Measurements from ENCODE around the gene KCNA10. TPM values are rescaled to one million over a fixed set of nuclear protein-coding genes. Genes with fewer than 3 reads are reported as not detected.

Gene KCNA10
- total RNA-seq, 1 experiment from 2014 or later, result not detected

DNA sequence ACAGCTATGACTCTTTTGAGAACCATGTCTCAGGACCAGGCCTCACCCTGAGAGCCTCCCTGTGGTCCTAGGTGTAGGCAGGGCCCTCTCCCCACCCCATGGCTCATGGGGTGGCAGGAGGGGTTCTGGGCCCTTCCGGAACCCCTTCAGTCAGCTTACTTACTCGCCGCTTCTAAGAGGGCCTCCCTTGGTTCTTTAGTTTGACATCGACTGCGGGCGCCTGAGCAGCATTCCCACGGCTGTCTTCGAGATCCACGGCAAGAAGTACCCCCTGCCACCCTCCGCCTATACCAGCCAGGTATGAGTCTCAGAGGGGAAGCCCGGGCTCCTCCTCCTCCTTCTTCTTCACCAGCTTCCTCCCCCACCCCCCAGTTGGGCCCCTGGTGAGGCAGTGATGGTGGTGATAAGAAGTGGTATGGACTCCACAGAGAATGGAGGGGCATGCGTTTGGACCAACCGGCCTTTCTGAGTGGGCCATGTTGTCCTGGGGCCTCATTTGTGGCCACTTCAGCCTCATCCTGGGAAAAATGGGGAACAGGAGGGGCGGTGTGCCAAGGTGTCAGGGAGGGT is 28.9 kb downstream of the KCNA10 start:
- Histone ChIP-seq H3K9me3 (ENCODE audit: control insufficient read depth in 1 of 2, insufficient read depth in 1 of 2, low read depth in 1 of 2, low read length in 2 of 2) (no peaks in the 10 kb centered on the region), H3K4me1 (ENCODE audit: control insufficient read depth in 1 of 2, insufficient read depth in 2 of 2, low read length in 2 of 2) (no peaks in the 10 kb centered on the region; a peak in 1 of 4 replicates), H4K20me1 (ENCODE audit: insufficient read depth) (no peaks in the 10 kb centered on the region), H2AFZ (ENCODE audit: low read depth, low read length, poor library complexity, severe bottlenecking) (no peak overlapping the region), H3K9me2 (ENCODE audit: insufficient read depth) (no peaks in the 10 kb centered on the region), H3K4me3 (replicated peaks in 1 of 2; ENCODE audit: low read depth in 1 of 2, low read length in 2 of 2) (no peak overlapping the region), H3K9ac (ENCODE audit: low read length) (no peak overlapping the region), H3K27me3 (ENCODE audit: insufficient read depth, low read length) (no peaks in the 10 kb centered on the region), H3K27ac (ENCODE audit: low read depth, low read length) (no peak overlapping the region), H3K4me2 (ENCODE audit: low read length) (no peak overlapping the region), H3K79me2 (ENCODE audit: insufficient read depth, low read length) (no peaks in the 10 kb centered on the region), H3K36me3 (ENCODE audit: control insufficient read depth in 1 of 2, insufficient read depth in 2 of 2, low read length in 2 of 2) (no peaks in the 10 kb centered on the region)
- CTCF ChIA-PET, result no interaction called here
- POLR2A ChIA-PET, result no interaction called here
- no peak for DNase-seq (ENCODE audit: low read depth, low spot score)
- intact Hi-C loops (cut with micrococcal nuclease), result no loop called here
- RAD21 ChIA-PET (ENCODE audit: low non-redundant PET in 1 of 2, low total read pairs in 2 of 2, uncharacterized antibody in 2 of 2, unreplicated experiment in 2 of 2), result no interaction called here
- no TSS peak for BruUV-seq (replicated peaks)
- ATAC-seq, result no peak
- TF ChIP-seq ZNF274 (IDR thresholded peaks at IDR 0.05; ENCODE audit: low read depth, low read length) (no peak), ZFX (IDR thresholded peaks at IDR 0.05) (no peak), ELF1 (IDR thresholded peaks at IDR 0.05; ENCODE audit: borderline replicate concordance, low read depth) (no peak), POLR2A (IDR thresholded peaks at IDR 0.05; ENCODE audit: borderline replicate concordance, extremely low read depth, insufficient read depth, insufficient read length) (no peak), CEBPB (IDR thresholded peaks at IDR 0.05; ENCODE audit: low read depth) (no peak), POLR2AphosphoS5 (IDR thresholded peaks at IDR 0.05; ENCODE audit: low read depth, low read length) (no peak), TCF7L2 (IDR thresholded peaks at IDR 0.05; ENCODE audit: borderline replicate concordance, extremely low read depth, insufficient read depth, insufficient read length) (no peak), EGR1 (IDR thresholded peaks at IDR 0.05; ENCODE audit: low read depth) (no peak), JUND (IDR thresholded peaks at IDR 0.05) (no peak), FOSL1 (IDR thresholded peaks at IDR 0.05; ENCODE audit: low read depth) (no peak), RAD21 (IDR thresholded peaks at IDR 0.05; ENCODE audit: low read depth) (no peak), EZH2 (IDR thresholded peaks at IDR 0.05) (no peak), YY1 (IDR thresholded peaks at IDR 0.05; ENCODE audit: extremely low read depth, insufficient replicate concordance, low read depth, low read length) (no peak), EZH2phosphoT487 (IDR thresholded peaks at IDR 0.05; ENCODE audit: borderline replicate concordance) (no peak), CBX3 (IDR thresholded peaks at IDR 0.05; ENCODE audit: low read depth) (no peak)
